ENCODE data around the gene GPS2. TPM values are rescaled to one million over a fixed set of nuclear protein-coding genes. Genes with fewer than 3 reads are reported as not detected.

GPS2 gene
- total RNA-seq, 1 experiment from 2014 or later, result 116 TPM

- TF ChIP-seq CTCF (conservative IDR thresholded peaks at IDR 0.05; ENCODE audit: low read depth, low read length) (no peak), EZH2 (IDR thresholded peaks at IDR 0.05; ENCODE audit: borderline replicate concordance, low read depth, low read length, poor library complexity, severe bottlenecking) (no peak)
- no TSS peak for BruUV-seq (replicated peaks)
- intact Hi-C loops (cut with micrococcal nuclease; ENCODE audit: unreplicated experiment), result no loop called here
- Histone ChIP-seq H3K27me3 (replicated peaks; ENCODE audit: insufficient read depth, low read depth, low read length, poor library complexity) (no peaks in the 10 kb centered on the region), H3K4me1 (ENCODE audit: insufficient read depth, low read length, poor library complexity, severe bottlenecking) (peaks cover 15% of the 10 kb centered on the region), H3K27ac (ENCODE audit: low read depth, low read length, poor library complexity, severe bottlenecking) (no peak overlapping the region), H3K4me3 (ENCODE audit: low read depth, low read length, poor library complexity, severe bottlenecking) (no peak overlapping the region), H3K9me3 (ENCODE audit: low read depth, low read length, poor library complexity, severe bottlenecking) (no peaks in the 10 kb centered on the region), H3K36me3 (ENCODE audit: insufficient read depth, low read length, poor library complexity, severe bottlenecking) (peaks cover 6% of the 10 kb centered on the region)
- ChIA-PET POLR2A (ENCODE audit: low non-redundant PET) (no interaction called here), CTCF (no interaction called here)
- no peak for DNase-seq (ENCODE audit: low spot score)
Observed at GRCh38 chr17:7263801-7264078, 51.4 kb downstream of the GPS2 start.

GRCh38 chr17:7262935-7263800, 52.0 kb downstream of the GPS2 start:
- DNase-seq (ENCODE audit: low spot score), result no peak

More at GRCh38 chr17:7262935-7263800, 52.0 kb downstream of the GPS2 start:
- Histone ChIP-seq H3K27ac (ENCODE audit: low read depth, low read length, poor library complexity, severe bottlenecking) (no peak overlapping the region), H3K4me3 (ENCODE audit: low read depth, low read length, poor library complexity, severe bottlenecking) (peak overlapping the region; percentile 17), H3K9me3 (ENCODE audit: low read depth, low read length, poor library complexity, severe bottlenecking) (no peaks in the 10 kb centered on the region), H3K36me3 (ENCODE audit: insufficient read depth, low read length, poor library complexity, severe bottlenecking) (peaks cover 9% of the 10 kb centered on the region), H3K27me3 (replicated peaks; ENCODE audit: insufficient read depth, low read depth, low read length, poor library complexity) (no peaks in the 10 kb centered on the region), H3K4me1 (ENCODE audit: insufficient read depth, low read length, poor library complexity, severe bottlenecking) (peaks cover 16% of the 10 kb centered on the region)
- TF ChIP-seq EZH2 (IDR thresholded peaks at IDR 0.05; ENCODE audit: borderline replicate concordance, low read depth, low read length, poor library complexity, severe bottlenecking), result no peak
- TF ChIP-seq CTCF (conservative IDR thresholded peaks at IDR 0.05; ENCODE audit: low read depth, low read length), result no peak
- no TSS peak for BruUV-seq (replicated peaks)
- ChIA-PET POLR2A (ENCODE audit: low non-redundant PET) (interaction anchor here (0.6 kb wide), 1 partner anchor 52 kb away, joined by 3 read pairs; the partner anchor contains the start of gene GPS2), CTCF (no interaction called here)
- intact Hi-C loops (cut with micrococcal nuclease; ENCODE audit: unreplicated experiment), result no loop called here

Other genes starting within 250 kb of the GPS2 start
- gene CLEC10A, start 235.1 kb downstream of the GPS2 start, total RNA-seq (2021), result not detected in 2 replicates
- not detected in 2 replicates for gene ASGR2, start 200.5 kb downstream of the GPS2 start, total RNA-seq (2021)
- 6.1 and 8.0 TPM in 2 replicates for gene ASGR1, start 136.0 kb downstream of the GPS2 start, total RNA-seq (2021)
- 74.7 and 86.6 TPM in 2 replicates for gene DLG4, start 95.5 kb downstream of the GPS2 start, total RNA-seq (2021)
- 425 and 509 TPM in 2 replicates for gene ACADVL, start 95.4 kb downstream of the GPS2 start, total RNA-seq (2021)
- gene DVL2, start 80.8 kb downstream of the GPS2 start, total RNA-seq (2021), result 133 and 139 TPM in 2 replicates
- 84.0 and 85.1 TPM in 2 replicates for gene PHF23, start 75.9 kb downstream of the GPS2 start, total RNA-seq (2021)
- gene GABARAP, start 72.9 kb downstream of the GPS2 start, total RNA-seq (2021), result 296 and 314 TPM in 2 replicates
- 175 and 179 TPM in 2 replicates for gene CTDNEP1, start 63.6 kb downstream of the GPS2 start, total RNA-seq (2021)
- 123 and 128 TPM in 2 replicates for gene ELP5, start 63.1 kb downstream of the GPS2 start, total RNA-seq (2021)
- 0.55 TPM in 1 of 2 replicates, not detected in the other for gene CLDN7, start 52.9 kb downstream of the GPS2 start, total RNA-seq (2021)
- gene SLC2A4, start 33.6 kb downstream of the GPS2 start, total RNA-seq (2021), result 0.67 and 1.6 TPM in 2 replicates
- gene YBX2, start 20.7 kb downstream of the GPS2 start, total RNA-seq (2021), result 0.77 and 1.6 TPM in 2 replicates
- 1,112 and 1,128 TPM in 2 replicates for gene EIF5A, start 7.7 kb downstream of the GPS2 start, total RNA-seq (2021)
- gene NEURL4, start 14.0 kb upstream of the GPS2 start, total RNA-seq (2021), result 81.7 and 99.5 TPM in 2 replicates
- 1.1 TPM in 2 replicates for gene ACAP1, start 21.2 kb upstream of the GPS2 start, total RNA-seq (2021)
- gene KCTD11, start 36.8 kb upstream of the GPS2 start, total RNA-seq (2021), result 3.8 TPM in 2 replicates
- not detected in 2 replicates for gene TMEM95, start 39.8 kb upstream of the GPS2 start, total RNA-seq (2021)
- gene TNK1, start 65.7 kb upstream of the GPS2 start, total RNA-seq (2021), result 0.90 and 1.1 TPM in 2 replicates
- gene PLSCR3, start 79.2 kb upstream of the GPS2 start, total RNA-seq (2021), result 15.2 and 29.3 TPM in 2 replicates
- gene TMEM256, start 88.7 kb upstream of the GPS2 start, total RNA-seq (2021), result 57.6 and 91.6 TPM in 2 replicates
- gene NLGN2, start 92.5 kb upstream of the GPS2 start, total RNA-seq (2021), result 36.9 and 60.5 TPM in 2 replicates
- gene SPEM1, start 105.0 kb upstream of the GPS2 start, total RNA-seq (2021), result 0.43 and 0.55 TPM in 2 replicates
- 0.24 TPM in 1 of 2 replicates, not detected in the other for gene SPEM2, start 110.3 kb upstream of the GPS2 start, total RNA-seq (2021)
- gene SPEM3, start 113.5 kb upstream of the GPS2 start, total RNA-seq (2021), result not detected in 2 replicates
- 3.2 and 4.7 TPM in 2 replicates for gene TMEM102, start 120.1 kb upstream of the GPS2 start, total RNA-seq (2021)
- gene FGF11, start 124.2 kb upstream of the GPS2 start, total RNA-seq (2021), result 18.2 and 24.6 TPM in 2 replicates
- gene CHRNB1, start 129.7 kb upstream of the GPS2 start, total RNA-seq (2021), result 5.2 and 8.6 TPM in 2 replicates
- gene ZBTB4, start 164.3 kb upstream of the GPS2 start, total RNA-seq (2021), result 17.7 and 21.0 TPM in 2 replicates
- not detected in 2 replicates for gene SLC35G6, start 166.1 kb upstream of the GPS2 start, total RNA-seq (2021)
- 330 and 341 TPM in 2 replicates for gene POLR2A, start 169.0 kb upstream of the GPS2 start, total RNA-seq (2021)
- 0.55 and 0.75 TPM in 2 replicates for gene TNFSF12, start 233.7 kb upstream of the GPS2 start, total RNA-seq (2021)
- gene TNFSF13, start 243.4 kb upstream of the GPS2 start, total RNA-seq (2021), result 0.69 and 0.74 TPM in 2 replicates
- gene SENP3, start 246.6 kb upstream of the GPS2 start, total RNA-seq (2021), result 113 and 122 TPM in 2 replicates

Measured in A673 (cell line).